Activated naive CD4-positive, alpha-beta T cell treated with Interleukin-2 at 50 U/mL for 16 hours (primary cell): Measurements from ENCODE around the gene ELF1.

Experiments
- DNase-seq: peaks from one replicate; pipeline ENCODE4 v3.0.0-alpha.2; 2020

ELF1 gene

GRCh38 chr13:41005704-41006103, 13.4 kb downstream of the ELF1 start:
- DNase-seq: no peak

GRCh38 chr13:41004875-41005693, 14.0 kb downstream of the ELF1 start:
- no peak for DNase-seq

GRCh38 chr13:41002606-41003005, 16.5 kb downstream of the ELF1 start:
- no peak for DNase-seq

GRCh38 chr13:41001695-41002094, 17.4 kb downstream of the ELF1 start:
- DNase-seq: no peak

GRCh38 chr13:40999416-40999815, 19.7 kb downstream of the ELF1 start:
- no peak for DNase-seq

- no peak for DNase-seq
Observed at GRCh38 chr13:40996426-40997092, 22.6 kb downstream of the ELF1 start.

GRCh38 chr13:40995997-40996396, 23.1 kb downstream of the ELF1 start:
- DNase-seq: no peak

GRCh38 chr13:40994581-40995230, 24.4 kb downstream of the ELF1 start:
- DNase-seq: no peak

GRCh38 chr13:40993987-40994386, 25.1 kb downstream of the ELF1 start:
- no peak for DNase-seq

GRCh38 chr13:40992678-40993518, 26.2 kb downstream of the ELF1 start:
- DNase-seq: no peak

GRCh38 chr13:40987606-40988280, 31.4 kb downstream of the ELF1 start:
- DNase-seq: no peak

GRCh38 chr13:40986101-40986856, 32.8 kb downstream of the ELF1 start:
- no peak for DNase-seq

- no peak for DNase-seq
Observed at GRCh38 chr13:40985381-40986100, 33.6 kb downstream of the ELF1 start.

- DNase-seq: no peak
Observed at GRCh38 chr13:40984668-40985366, 34.3 kb downstream of the ELF1 start.

GRCh38 chr13:40983725-40984667, 35.1 kb downstream of the ELF1 start:
- no peak for DNase-seq

GRCh38 chr13:40983259-40983658, 35.9 kb downstream of the ELF1 start:
- no peak for DNase-seq

- DNase-seq: peak; percentile 43
Observed at GRCh38 chr13:40982772-40983171, 36.3 kb downstream of the ELF1 start.

GRCh38 chr13:40981949-40982348, 37.2 kb downstream of the ELF1 start:
- no peak for DNase-seq

GRCh38 chr13:40981361-40981760, 37.8 kb downstream of the ELF1 start:
- DNase-seq: no peak
